Kidney epithelial cell (primary cell): ENCODE measurements around the gene CREBL2. TPM values are rescaled to one million over a fixed set of nuclear protein-coding genes. Genes with fewer than 3 reads are reported as not detected.
"Not testable (repeated sequence)": the region's sequence is repeated elsewhere in the genome, so short reads cannot be mapped to it uniquely, and the experiment has no call there.

Experiments
- DNase-seq: peaks from one replicate; pipeline ENCODE4 v3.0.0-alpha.2; 2010; ENCODE audit warnings: low read depth
- H3K27me3 ChIP-seq: 2 replicates; pipeline ENCODE4 v1.6.0; 2011; ENCODE audit warnings: low read length; ENCODE audit not compliant: control insufficient read depth, insufficient read depth
- H3K36me3 ChIP-seq: 2 replicates; pipeline ENCODE4 v1.5.1; 2011; ENCODE audit warnings: low read length; ENCODE audit not compliant: control insufficient read depth, insufficient read depth
- H3K4me3 ChIP-seq: 2 replicates; pipeline ENCODE4 v1.5.1; 2011; ENCODE audit warnings: low read depth, mild to moderate bottlenecking, control low read depth, low read length
- CTCF ChIP-seq: IDR thresholded peaks from 2 replicates; pipeline ENCODE4 v1.5.1; 2011; ENCODE audit warnings: mild to moderate bottlenecking, moderate library complexity, low read length, control low read depth, inconsistent platforms; ENCODE audit not compliant: insufficient read depth, poor library complexity, severe bottlenecking
- total RNA-seq: library from RNA; depleted of rRNA; stranded (reverse); fragments of >200 nt; gene quantifications from 2 replicates; pipeline ENCODE4 v1.2.3, GENCODE V29; 2015

CREBL2 gene
- total RNA-seq, 1 donor from 2014 or later: 21.7 TPM

GRCh38 chr12:12641650-12642049 lies 30.0 kb downstream of the CREBL2 start:
- H3K4me3 ChIP-seq: no peak overlapping the region
- no peak for TF ChIP-seq CTCF
- H3K27me3 ChIP-seq: no peaks in the 10 kb centered on the region
- no peak for DNase-seq
- no peaks in the 10 kb centered on the region for H3K36me3 ChIP-seq

GRCh38 chr12:12642916-12643315 lies 31.2 kb downstream of the CREBL2 start:
- no peak overlapping the region for H3K4me3 ChIP-seq
- H3K36me3 ChIP-seq: no peaks in the 10 kb centered on the region
- no peaks in the 10 kb centered on the region for H3K27me3 ChIP-seq
- TF ChIP-seq CTCF: no peak
- no peak for DNase-seq

GRCh38 chr12:12645485-12645884 lies 33.8 kb downstream of the CREBL2 start:
- no peaks in the 10 kb centered on the region for H3K36me3 ChIP-seq
- peak; percentile 6 for TF ChIP-seq CTCF
- no peaks in the 10 kb centered on the region for H3K27me3 ChIP-seq
- H3K4me3 ChIP-seq: no peak overlapping the region
- no peak for DNase-seq

- H3K4me3 ChIP-seq, H3K36me3 ChIP-seq, H3K27me3 ChIP-seq: not testable (repeated sequence)
- DNase-seq: peak; percentile 12
These were observed 34.3 kb downstream of the CREBL2 start for GRCh38 chr12:12645968-12646367.

GRCh38 chr12:12646483-12647072 lies 34.9 kb downstream of the CREBL2 start:
- no peak for DNase-seq
- H3K4me3 ChIP-seq: no peak overlapping the region
- H3K36me3 ChIP-seq: no peaks in the 10 kb centered on the region
- TF ChIP-seq CTCF: no peak
- no peaks in the 10 kb centered on the region for H3K27me3 ChIP-seq

GRCh38 chr12:12648284-12648683 lies 36.6 kb downstream of the CREBL2 start:
- DNase-seq: no peak
- H3K27me3 ChIP-seq: no peaks in the 10 kb centered on the region
- no peaks in the 10 kb centered on the region for H3K36me3 ChIP-seq
- H3K4me3 ChIP-seq: no peak overlapping the region
- TF ChIP-seq CTCF: no peak
